PC-3 (cell line): ENCODE data around the gene SYT7. TPM values are rescaled to one million over a fixed set of nuclear protein-coding genes. Genes with fewer than 3 reads are reported as not detected.

ENCODE experiments used
- ATAC-seq: fragments of 200-7000 bp; cut with Tn5 transposase; 2 replicates; pipeline ENCODE4 v1.9.1; 2020; ENCODE audit warnings: mild to moderate bottlenecking, moderate library complexity
- BruUV-seq: library from RNA; stranded (reverse); fragments of 400-500 nt; replicated peaks from 2 replicates; lab custom pipeline; 2021; lab: Mats Ljungman, UMichigan
- CTCF ChIA-PET: fragments of 300-600 bp; sonication (Branson Sonifier 250); formaldehyde crosslinking; loops from one replicate; lab custom pipeline; 2022; ENCODE audit warnings: antibody characterized with exemption; lab: Charles Lee
- POLR2A ChIA-PET: fragments of 300-600 bp; sonication (Branson Sonifier 250); formaldehyde crosslinking; loops from one replicate; lab custom pipeline; 2022; ENCODE audit warnings: antibody characterized with exemption; ENCODE audit not compliant: unreplicated experiment; lab: Charles Lee
- DNase-seq: peaks from one replicate; pipeline ENCODE4 v3.0.0-alpha.2; 2015
- H2AFZ ChIP-seq: fragments of 300-600 bp; sonication (generic); 2 replicates; pipeline ENCODE4 v1.6.0; 2016; ENCODE audit warnings: antibody characterized with exemption, low read length
- H3F3A ChIP-seq: fragments of 300-600 bp; sonication (generic); one replicate; pipeline ENCODE4 v1.6.0; 2017; ENCODE audit warnings: antibody characterized with exemption, low read length, control low read depth, mild to moderate bottlenecking; ENCODE audit not compliant: unreplicated experiment
- H3K27ac ChIP-seq: fragments of 300-600 bp; sonication (generic); 2 replicates; pipeline ENCODE4 v1.5.1; 2016; ENCODE audit warnings: mild to moderate bottlenecking, low read length
- H3K27me3 ChIP-seq: fragments of 300-600 bp; sonication (generic); 2 replicates; pipeline ENCODE4 v1.6.1; 2016; ENCODE audit warnings: low read length, mixed read lengths
- H3K36me3 ChIP-seq: fragments of 300-600 bp; sonication (generic); 2 replicates; pipeline ENCODE4 v1.6.1; 2016; ENCODE audit warnings: low read depth, mixed run types, low read length, mixed read lengths
- H3K4me1 ChIP-seq: fragments of 300-600 bp; sonication (generic); 2 replicates; pipeline ENCODE4 v1.5.1; 2016; ENCODE audit warnings: low read length; ENCODE audit not compliant: insufficient read depth
- H3K4me2 ChIP-seq: fragments of 300-600 bp; sonication (generic); 2 replicates; pipeline ENCODE4 v1.6.0; 2016; ENCODE audit warnings: low read length
- H3K4me3 ChIP-seq: fragments of 300-600 bp; sonication (generic); 2 replicates; pipeline ENCODE4 v1.5.1; 2016; ENCODE audit warnings: mild to moderate bottlenecking, low read length, mixed read lengths
- H3K79me2 ChIP-seq: fragments of 300-600 bp; sonication (generic); 2 replicates; pipeline ENCODE4 v1.6.1; 2017; ENCODE audit warnings: low read length, mixed read lengths
- H3K9ac ChIP-seq: fragments of 300-600 bp; sonication (generic); 2 replicates; pipeline ENCODE4 v1.6.0; 2016; ENCODE audit warnings: mild to moderate bottlenecking, low read length
- H3K9me2 ChIP-seq: fragments of 300-600 bp; sonication (generic); replicated peaks from 2 replicates; pipeline ENCODE4 v1.6.1; 2016; ENCODE audit warnings: mixed run types, low read length, mixed read lengths
- H3K9me3 ChIP-seq: fragments of 300-600 bp; sonication (generic); 2 replicates; pipeline ENCODE4 v1.6.1; 2016; ENCODE audit warnings: low read length, mixed read lengths
- H4K20me1 ChIP-seq: fragments of 300-600 bp; sonication (generic); 2 replicates; pipeline ENCODE4 v1.6.1; 2016; ENCODE audit warnings: low read length, mixed read lengths
- EZH2 ChIP-seq: fragments of 300-600 bp; sonication (generic); IDR thresholded peaks from one replicate; pipeline ENCODE4 v1.6.1; 2017; ENCODE audit warnings: antibody characterized with exemption, mild to moderate bottlenecking, low read length; ENCODE audit not compliant: unreplicated experiment
- EZH2phosphoT487 ChIP-seq: fragments of 300-600 bp; sonication (generic); IDR thresholded peaks from 2 replicates; pipeline ENCODE4 v1.6.1; 2018; ENCODE audit warnings: mild to moderate bottlenecking, antibody characterized with exemption, low read length, borderline replicate concordance
- intact Hi-C: fragments of 100-400 bp; cut with micrococcal nuclease; formaldehyde crosslinking; loops from 2 replicates; pipeline ENCODE4 v1.9.0; 2023
- total RNA-seq: library from RNA; depleted of rRNA; stranded (reverse); fragments of >200 nt; gene quantifications from 2 replicates; pipeline ENCODE4 v1.2.3, GENCODE V29; 2014
- TF ChIP-seq, protein P1 (sequence below): fragments of 300-600 bp; sonication (generic); conservative IDR thresholded peaks from 2 replicates; pipeline ENCODE4 v1.5.1; 2017; ENCODE audit warnings: antibody characterized with exemption, low read depth, mild to moderate bottlenecking, low read length

SYT7 gene
- total RNA-seq, 1 experiment from 2014 or later = 23.2 TPM

GRCh38 chr11:61555978-61556377 lies 24.9 kb downstream of the SYT7 start:
- peak overlapping the region; percentile 64 for H3K4me2 ChIP-seq
- H3K36me3 ChIP-seq = no peaks in the 10 kb centered on the region
- intact Hi-C loops = no loop called here
- H3F3A ChIP-seq = no peaks in the 10 kb centered on the region
- no peaks in the 10 kb centered on the region for H4K20me1 ChIP-seq
- POLR2A ChIA-PET = no interaction called here
- CTCF ChIA-PET = no interaction called here
- DNase-seq = no peak
- H3K9me2 ChIP-seq = no peaks in the 10 kb centered on the region
- H3K4me1 ChIP-seq = peaks cover 13% of the 10 kb centered on the region
- H3K4me3 ChIP-seq = peak overlapping the region; percentile 18; the same call in 1 of the 2 replicates
- H2AFZ ChIP-seq = no peak overlapping the region
- ATAC-seq = no peak
- H3K79me2 ChIP-seq = no peaks in the 10 kb centered on the region
- no TSS peak for BruUV-seq
- H3K27me3 ChIP-seq = no peaks in the 10 kb centered on the region
- no peak overlapping the region for H3K9ac ChIP-seq
- H3K27ac ChIP-seq = no peak overlapping the region
- TF ChIP-seq EZH2phosphoT487 = no peak
- TF ChIP-seq EZH2 = no peak
- TF ChIP-seq, protein P1, sequence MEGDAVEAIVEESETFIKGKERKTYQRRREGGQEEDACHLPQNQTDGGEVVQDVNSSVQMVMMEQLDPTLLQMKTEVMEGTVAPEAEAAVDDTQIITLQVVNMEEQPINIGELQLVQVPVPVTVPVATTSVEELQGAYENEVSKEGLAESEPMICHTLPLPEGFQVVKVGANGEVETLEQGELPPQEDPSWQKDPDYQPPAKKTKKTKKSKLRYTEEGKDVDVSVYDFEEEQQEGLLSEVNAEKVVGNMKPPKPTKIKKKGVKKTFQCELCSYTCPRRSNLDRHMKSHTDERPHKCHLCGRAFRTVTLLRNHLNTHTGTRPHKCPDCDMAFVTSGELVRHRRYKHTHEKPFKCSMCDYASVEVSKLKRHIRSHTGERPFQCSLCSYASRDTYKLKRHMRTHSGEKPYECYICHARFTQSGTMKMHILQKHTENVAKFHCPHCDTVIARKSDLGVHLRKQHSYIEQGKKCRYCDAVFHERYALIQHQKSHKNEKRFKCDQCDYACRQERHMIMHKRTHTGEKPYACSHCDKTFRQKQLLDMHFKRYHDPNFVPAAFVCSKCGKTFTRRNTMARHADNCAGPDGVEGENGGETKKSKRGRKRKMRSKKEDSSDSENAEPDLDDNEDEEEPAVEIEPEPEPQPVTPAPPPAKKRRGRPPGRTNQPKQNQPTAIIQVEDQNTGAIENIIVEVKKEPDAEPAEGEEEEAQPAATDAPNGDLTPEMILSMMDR = no peak
- H3K9me3 ChIP-seq = no peaks in the 10 kb centered on the region

DNA sequence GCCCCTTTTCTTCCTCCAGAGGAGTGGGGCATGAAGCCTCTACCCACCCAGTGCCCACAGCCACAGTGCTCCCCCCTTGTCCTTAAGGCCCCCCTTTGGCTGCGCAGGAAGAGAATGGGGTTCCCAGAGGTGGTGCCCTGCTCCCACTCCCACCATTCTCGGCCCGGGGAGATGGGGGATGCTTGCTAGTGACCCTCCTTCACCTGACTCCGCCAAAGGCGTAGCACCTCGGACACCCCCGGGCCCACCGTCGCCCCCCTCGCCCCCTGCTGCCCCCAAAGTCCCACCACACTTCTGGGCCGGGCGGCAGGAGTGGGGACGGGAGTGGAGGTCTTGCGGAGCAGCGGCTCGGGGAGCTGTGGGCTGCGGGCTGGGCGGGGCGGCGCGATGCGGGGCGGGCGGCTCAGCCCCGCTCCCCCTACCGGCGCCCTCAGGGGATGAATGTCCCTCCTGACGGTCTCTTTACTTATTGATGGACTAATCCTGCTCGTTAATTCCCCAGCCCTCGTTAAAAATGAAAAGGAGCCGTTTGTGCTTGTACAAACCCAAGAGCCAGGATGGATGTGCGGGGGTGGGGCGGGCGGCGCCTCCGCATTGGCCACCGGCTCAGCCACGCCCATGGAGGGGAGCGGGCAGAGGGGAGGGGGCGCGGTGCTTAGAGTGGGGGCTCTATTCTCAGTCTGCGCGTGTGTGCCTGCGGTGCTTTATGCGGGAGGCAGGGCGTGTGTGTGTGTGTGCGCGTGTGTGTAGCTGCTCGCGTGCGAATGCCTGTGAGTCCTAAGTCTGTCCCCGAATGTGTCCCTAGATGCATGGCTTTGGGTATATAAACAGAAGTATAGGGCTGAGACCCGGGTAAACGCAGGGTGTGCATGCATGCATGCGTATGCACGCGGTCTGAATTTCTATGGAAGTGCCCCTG lies 25.6 kb downstream of the SYT7 start:
- Histone ChIP-seq H4K20me1 (no peaks in the 10 kb centered on the region), H3K27me3 (no peaks in the 10 kb centered on the region), H3K9me3 (no peaks in the 10 kb centered on the region), H3K4me2 (peak overlapping the region; percentile 64), H3K27ac (no peak overlapping the region), H3K9ac (no peak overlapping the region), H3K79me2 (no peaks in the 10 kb centered on the region), H3K4me1 (peaks cover 13% of the 10 kb centered on the region), H3K36me3 (no peaks in the 10 kb centered on the region), H3K9me2 (no peaks in the 10 kb centered on the region), H2AFZ (0 out of 2 replicates have a peak overlapping the region, but pooled peaks have one; percentile 37), H3F3A (no peaks in the 10 kb centered on the region), H3K4me3 (peak overlapping the region; percentile 18; the same call in 1 of the 2 replicates)
- peak; percentile 37 for ATAC-seq
- intact Hi-C loops = no loop called here
- POLR2A ChIA-PET = no interaction called here
- CTCF ChIA-PET = no interaction called here
- peak; percentile 44 for DNase-seq
- no TSS peak for BruUV-seq
- TF ChIP-seq, protein P1 = peak; percentile 32; the same call in 1 of the 2 replicates
- no peak for TF ChIP-seq EZH2
